ENCODE measurements around the gene PGPEP1. TPM values are rescaled to one million over a fixed set of nuclear protein-coding genes. Genes with fewer than 3 reads are reported as not detected.

PGPEP1 gene
- total and polyA plus RNA-seq, 10 of the 15 experiments (the other 5 are each of a cell fraction or from before 2014, with no cell fraction given), result 13.8 to 39.4 (median 17.0) TPM

DNA sequence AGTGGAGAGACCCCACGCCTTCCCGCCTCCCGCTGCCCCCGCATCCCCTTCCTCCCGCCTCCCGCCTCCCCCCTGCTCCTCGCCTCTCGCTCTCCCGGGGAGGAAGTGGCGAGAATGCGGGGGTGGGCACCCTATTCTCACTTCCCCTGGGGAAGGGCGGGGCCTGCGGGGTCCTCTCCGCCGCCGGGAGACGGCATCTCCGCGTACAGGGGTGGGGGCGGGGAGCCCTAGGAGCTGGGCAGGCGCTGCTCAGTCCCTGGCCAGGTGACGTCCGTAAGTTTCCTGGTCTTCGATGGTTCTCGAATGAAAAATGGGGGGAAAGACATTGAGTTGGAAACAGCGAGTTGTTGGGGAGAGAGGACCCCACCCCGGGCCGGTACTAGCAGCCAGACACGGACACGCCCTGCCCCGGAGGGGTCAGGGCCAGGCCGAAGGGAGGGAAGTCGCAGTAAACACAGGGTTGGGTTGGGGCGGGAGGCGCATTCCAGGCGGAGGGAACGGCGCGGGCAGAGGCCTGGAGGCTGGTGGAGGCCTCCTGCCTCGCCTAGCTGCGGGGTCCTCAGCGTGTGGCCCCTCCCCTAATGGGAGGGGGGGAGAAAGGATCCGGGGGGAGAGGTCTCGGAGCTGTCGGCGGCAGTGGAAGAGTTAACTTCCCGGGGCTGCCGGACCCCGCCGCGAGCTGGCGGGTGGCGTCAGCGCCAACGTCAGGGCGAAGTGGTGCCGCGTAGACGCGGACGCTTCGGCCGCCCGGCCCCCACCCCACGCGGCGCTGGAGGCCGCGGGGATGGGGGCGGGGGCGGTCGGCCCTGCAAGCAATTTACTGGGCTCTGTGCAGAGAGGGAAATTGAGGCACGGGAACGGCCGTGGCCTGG, 48.6 kb upstream of the PGPEP1 start (continued):
- TF ChIP-seq PAX8 (IDR thresholded peaks at IDR 0.05), result no peak
- TF ChIP-seq ZSCAN29 (IDR thresholded peaks at IDR 0.05), result peak; percentile 100
- no peak for TF ChIP-seq CHD4 (IDR thresholded peaks at IDR 0.05)
- TF ChIP-seq MYB (IDR thresholded peaks at IDR 0.05; ENCODE audit: borderline replicate concordance, low read depth, low read length), result no peak
- no peak for TF ChIP-seq HDAC6 (IDR thresholded peaks at IDR 0.05; ENCODE audit: unreplicated experiment)
- TF ChIP-seq CREB1 (IDR thresholded peaks at IDR 0.05; ENCODE audit: low read depth), result peak; percentile 85
- peak; percentile 92 for TF ChIP-seq RUNX3 (IDR thresholded peaks at IDR 0.05; ENCODE audit: low read length)
- TF ChIP-seq TCF7 (IDR thresholded peaks at IDR 0.05; ENCODE audit: borderline replicate concordance), result no peak
- TF ChIP-seq, protein P1, sequence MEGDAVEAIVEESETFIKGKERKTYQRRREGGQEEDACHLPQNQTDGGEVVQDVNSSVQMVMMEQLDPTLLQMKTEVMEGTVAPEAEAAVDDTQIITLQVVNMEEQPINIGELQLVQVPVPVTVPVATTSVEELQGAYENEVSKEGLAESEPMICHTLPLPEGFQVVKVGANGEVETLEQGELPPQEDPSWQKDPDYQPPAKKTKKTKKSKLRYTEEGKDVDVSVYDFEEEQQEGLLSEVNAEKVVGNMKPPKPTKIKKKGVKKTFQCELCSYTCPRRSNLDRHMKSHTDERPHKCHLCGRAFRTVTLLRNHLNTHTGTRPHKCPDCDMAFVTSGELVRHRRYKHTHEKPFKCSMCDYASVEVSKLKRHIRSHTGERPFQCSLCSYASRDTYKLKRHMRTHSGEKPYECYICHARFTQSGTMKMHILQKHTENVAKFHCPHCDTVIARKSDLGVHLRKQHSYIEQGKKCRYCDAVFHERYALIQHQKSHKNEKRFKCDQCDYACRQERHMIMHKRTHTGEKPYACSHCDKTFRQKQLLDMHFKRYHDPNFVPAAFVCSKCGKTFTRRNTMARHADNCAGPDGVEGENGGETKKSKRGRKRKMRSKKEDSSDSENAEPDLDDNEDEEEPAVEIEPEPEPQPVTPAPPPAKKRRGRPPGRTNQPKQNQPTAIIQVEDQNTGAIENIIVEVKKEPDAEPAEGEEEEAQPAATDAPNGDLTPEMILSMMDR (IDR thresholded peaks at IDR 0.05 in 2 of 3, conservative IDR thresholded peaks at IDR 0.05 in 1 of 3; ENCODE audit: control insufficient read depth in 2 of 3, extremely low read depth in 1 of 3, insufficient read depth in 1 of 3, low read depth in 3 of 3, low read length in 3 of 3), result no peak
- no peak; the same call in 1 of the 2 replicates for TF ChIP-seq SMAD5 (IDR thresholded peaks at IDR 0.05; ENCODE audit: low read depth)
- TF ChIP-seq FOXM1 (IDR thresholded peaks at IDR 0.05; ENCODE audit: low read depth, low read length), result no peak; the same call in 1 of the 2 replicates
- TF ChIP-seq SIX5 (IDR thresholded peaks at IDR 0.05; ENCODE audit: low read depth, low read length, severe bottlenecking), result no peak
- TF ChIP-seq PML (IDR thresholded peaks at IDR 0.05; ENCODE audit: low read length), result peak; percentile 64; the same call in 1 of the 2 replicates
- no peak for TF ChIP-seq KAT2A (conservative IDR thresholded peaks at IDR 0.05; ENCODE audit: control insufficient read depth, low read depth, low read length)
- TF ChIP-seq LARP7 (IDR thresholded peaks at IDR 0.05), result peak; percentile 89; the same call in 1 of the 2 replicates
- no peak for TF ChIP-seq ZNF384 (IDR thresholded peaks at IDR 0.05; ENCODE audit: borderline replicate concordance, low read depth, low read length)
- peak; percentile 56; the same call in 1 of the 2 replicates for TF ChIP-seq IRF4 (IDR thresholded peaks at IDR 0.05; ENCODE audit: low read depth, low read length)
- no peak for TF ChIP-seq ZNF274 (IDR thresholded peaks at IDR 0.05; ENCODE audit: insufficient read depth, insufficient read length)
- TF ChIP-seq, protein P2, sequence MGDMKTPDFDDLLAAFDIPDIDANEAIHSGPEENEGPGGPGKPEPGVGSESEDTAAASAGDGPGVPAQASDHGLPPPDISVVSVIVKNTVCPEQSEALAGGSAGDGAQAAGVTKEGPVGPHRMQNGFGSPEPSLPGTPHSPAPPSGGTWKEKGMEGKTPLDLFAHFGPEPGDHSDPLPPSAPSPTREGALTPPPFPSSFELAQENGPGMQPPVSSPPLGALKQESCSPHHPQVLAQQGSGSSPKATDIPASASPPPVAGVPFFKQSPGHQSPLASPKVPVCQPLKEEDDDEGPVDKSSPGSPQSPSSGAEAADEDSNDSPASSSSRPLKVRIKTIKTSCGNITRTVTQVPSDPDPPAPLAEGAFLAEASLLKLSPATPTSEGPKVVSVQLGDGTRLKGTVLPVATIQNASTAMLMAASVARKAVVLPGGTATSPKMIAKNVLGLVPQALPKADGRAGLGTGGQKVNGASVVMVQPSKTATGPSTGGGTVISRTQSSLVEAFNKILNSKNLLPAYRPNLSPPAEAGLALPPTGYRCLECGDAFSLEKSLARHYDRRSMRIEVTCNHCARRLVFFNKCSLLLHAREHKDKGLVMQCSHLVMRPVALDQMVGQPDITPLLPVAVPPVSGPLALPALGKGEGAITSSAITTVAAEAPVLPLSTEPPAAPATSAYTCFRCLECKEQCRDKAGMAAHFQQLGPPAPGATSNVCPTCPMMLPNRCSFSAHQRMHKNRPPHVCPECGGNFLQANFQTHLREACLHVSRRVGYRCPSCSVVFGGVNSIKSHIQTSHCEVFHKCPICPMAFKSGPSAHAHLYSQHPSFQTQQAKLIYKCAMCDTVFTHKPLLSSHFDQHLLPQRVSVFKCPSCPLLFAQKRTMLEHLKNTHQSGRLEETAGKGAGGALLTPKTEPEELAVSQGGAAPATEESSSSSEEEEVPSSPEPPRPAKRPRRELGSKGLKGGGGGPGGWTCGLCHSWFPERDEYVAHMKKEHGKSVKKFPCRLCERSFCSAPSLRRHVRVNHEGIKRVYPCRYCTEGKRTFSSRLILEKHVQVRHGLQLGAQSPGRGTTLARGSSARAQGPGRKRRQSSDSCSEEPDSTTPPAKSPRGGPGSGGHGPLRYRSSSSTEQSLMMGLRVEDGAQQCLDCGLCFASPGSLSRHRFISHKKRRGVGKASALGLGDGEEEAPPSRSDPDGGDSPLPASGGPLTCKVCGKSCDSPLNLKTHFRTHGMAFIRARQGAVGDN (IDR thresholded peaks at IDR 0.05), result no peak; the same call in none of the 2 replicates
- TF ChIP-seq, protein P3, sequence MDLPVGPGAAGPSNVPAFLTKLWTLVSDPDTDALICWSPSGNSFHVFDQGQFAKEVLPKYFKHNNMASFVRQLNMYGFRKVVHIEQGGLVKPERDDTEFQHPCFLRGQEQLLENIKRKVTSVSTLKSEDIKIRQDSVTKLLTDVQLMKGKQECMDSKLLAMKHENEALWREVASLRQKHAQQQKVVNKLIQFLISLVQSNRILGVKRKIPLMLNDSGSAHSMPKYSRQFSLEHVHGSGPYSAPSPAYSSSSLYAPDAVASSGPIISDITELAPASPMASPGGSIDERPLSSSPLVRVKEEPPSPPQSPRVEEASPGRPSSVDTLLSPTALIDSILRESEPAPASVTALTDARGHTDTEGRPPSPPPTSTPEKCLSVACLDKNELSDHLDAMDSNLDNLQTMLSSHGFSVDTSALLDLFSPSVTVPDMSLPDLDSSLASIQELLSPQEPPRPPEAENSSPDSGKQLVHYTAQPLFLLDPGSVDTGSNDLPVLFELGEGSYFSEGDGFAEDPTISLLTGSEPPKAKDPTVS (IDR thresholded peaks at IDR 0.05; ENCODE audit: low read depth, low read length), result no peak; the same call in 1 of the 2 replicates
- no peak for TF ChIP-seq RB1 (IDR thresholded peaks at IDR 0.05; ENCODE audit: borderline replicate concordance)
- no peak for TF ChIP-seq WRNIP1 (IDR thresholded peaks at IDR 0.05; ENCODE audit: borderline replicate concordance, low read depth, low read length)
- 0 out of 2 replicates have a peak, but pooled peaks have one; percentile 10 for TF ChIP-seq NRF1 (conservative IDR thresholded peaks at IDR 0.05; ENCODE audit: low read depth, low read length)
- no peak for TF ChIP-seq CBX3 (IDR thresholded peaks at IDR 0.05; ENCODE audit: borderline replicate concordance, low read depth)
